GM18499 (cell line): ENCODE results near the gene LCOR.
"Not testable (repeated sequence)": the region's sequence is repeated elsewhere in the genome, so short reads cannot be mapped to it uniquely, and the experiment has no call there.

Experiments used
- ATAC-seq: cut with Tn5 transposase; IDR thresholded peaks from one replicate; pipeline ENCODE4 v1.9.1; 2021; ENCODE audit warnings: moderate number of reproducible peaks; ENCODE audit not compliant: insufficient read depth, unreplicated experiment

Gene LCOR

DNA sequence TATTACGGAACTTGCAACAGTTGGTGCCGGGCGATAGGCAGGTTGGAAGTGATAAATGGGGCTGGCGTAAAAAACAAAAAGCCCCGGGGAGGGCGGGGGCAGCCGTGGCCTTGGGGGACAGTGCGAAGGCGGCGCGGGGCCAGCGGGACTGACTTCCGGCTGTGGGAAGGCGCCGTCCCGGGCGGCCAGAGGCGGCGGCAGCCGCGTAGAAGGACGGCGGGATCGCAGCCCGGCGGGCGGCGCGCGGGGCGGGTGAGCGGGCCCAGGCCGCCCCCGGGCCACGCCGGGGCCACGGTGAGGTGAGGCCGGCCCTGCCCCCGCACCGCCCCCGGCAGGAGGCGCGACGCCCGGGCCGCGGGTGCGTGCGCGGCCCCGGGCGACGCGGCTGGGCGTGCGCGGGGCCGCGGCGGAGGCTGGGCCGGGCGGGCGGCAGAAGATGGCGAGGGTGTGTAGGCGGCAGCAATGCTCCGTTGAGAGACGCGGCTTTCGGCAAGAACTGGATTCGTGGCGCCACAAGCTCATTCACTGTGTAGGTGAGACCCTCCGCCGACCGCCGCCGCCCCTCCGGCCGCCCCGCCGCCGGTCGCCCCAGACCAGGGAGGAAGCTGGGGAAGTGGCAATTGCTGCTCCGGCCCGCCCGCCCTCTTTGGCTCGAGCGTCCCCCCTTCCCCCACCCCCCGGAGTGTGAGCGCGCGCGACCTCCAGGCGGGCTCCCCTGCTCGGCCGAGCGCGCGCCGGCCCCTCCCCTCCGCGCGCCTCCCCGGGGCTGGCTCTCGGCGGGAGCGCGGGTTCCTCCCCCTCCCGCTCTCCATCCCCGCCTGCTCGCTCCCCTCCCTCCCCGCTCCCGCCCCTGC is at the start of gene LCOR:
TSS of gene LCOR (plus strand) at position 432 of the 854 bp plus-strand sequence. CDS start 116,760 bp downstream, outside the sequence.
- ATAC-seq = no peak

DNA sequence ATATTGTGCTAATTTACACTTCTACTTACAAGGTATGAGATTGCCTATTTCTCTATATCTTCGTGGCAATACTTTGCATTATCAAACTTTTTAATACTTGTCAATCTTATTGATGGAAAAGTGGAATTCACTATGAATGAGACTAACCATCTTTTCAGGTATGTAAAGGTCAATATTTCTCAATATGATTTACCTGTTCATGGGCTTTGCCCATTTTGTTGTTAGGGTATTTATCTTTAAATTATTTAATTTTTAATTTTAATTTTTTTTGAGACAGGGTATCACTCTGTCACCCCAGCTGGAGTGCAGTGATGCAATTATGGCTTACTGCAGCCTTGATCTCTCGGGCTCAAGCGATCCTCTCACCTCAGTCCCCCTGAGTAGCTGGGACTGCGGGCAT is 47.8 kb upstream of the LCOR start:
- ATAC-seq = no peak

DNA sequence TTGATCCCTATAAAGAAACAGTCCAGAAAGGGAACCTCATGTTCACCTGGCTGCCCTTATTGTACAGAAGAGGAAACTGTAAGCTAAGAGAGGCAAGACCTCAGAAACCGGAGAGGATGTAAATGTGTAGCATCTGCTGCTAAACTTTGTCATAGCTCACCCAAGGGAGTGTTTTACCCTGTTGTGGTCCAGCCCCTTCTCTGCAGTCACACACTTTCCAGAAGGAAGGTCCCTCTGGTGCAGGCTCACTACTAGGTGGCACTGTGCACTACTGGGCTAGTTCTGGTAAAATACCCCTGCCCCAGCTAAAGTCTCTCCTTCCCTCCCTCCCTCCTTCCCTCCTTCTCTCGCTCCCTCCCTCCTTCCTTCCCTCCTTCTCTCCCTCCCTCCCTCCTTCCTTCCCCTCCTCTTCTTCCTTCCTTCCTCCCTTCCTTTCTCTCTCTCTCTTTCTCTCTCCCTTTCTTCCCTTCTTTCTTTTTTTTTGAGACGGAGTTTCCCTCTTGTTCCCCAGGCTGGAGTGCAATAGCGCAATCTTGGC is 42.5 kb upstream of the LCOR start:
- peak; percentile 90 for ATAC-seq

DNA sequence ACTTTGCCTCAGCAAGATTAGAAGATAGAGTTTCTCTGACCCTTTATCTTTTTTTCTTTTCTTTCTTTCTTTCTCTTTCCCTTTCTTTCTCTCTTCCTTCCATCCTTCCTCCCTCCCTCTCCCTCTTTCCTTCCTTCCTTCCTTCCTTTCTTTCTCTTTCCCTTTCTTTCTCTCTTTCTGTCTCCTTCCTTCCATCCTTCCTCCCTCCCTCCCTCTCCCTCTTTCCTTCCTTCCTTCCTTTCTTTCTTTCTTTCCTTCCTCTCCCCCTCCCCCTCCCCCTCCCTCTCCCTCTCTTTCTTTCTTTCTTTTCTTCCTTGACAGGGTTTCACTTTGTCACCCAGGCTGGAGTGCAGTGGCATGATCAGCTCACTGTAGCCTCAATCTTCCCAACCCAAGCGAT is 40.2 kb upstream of the LCOR start:
- no peak for ATAC-seq

DNA sequence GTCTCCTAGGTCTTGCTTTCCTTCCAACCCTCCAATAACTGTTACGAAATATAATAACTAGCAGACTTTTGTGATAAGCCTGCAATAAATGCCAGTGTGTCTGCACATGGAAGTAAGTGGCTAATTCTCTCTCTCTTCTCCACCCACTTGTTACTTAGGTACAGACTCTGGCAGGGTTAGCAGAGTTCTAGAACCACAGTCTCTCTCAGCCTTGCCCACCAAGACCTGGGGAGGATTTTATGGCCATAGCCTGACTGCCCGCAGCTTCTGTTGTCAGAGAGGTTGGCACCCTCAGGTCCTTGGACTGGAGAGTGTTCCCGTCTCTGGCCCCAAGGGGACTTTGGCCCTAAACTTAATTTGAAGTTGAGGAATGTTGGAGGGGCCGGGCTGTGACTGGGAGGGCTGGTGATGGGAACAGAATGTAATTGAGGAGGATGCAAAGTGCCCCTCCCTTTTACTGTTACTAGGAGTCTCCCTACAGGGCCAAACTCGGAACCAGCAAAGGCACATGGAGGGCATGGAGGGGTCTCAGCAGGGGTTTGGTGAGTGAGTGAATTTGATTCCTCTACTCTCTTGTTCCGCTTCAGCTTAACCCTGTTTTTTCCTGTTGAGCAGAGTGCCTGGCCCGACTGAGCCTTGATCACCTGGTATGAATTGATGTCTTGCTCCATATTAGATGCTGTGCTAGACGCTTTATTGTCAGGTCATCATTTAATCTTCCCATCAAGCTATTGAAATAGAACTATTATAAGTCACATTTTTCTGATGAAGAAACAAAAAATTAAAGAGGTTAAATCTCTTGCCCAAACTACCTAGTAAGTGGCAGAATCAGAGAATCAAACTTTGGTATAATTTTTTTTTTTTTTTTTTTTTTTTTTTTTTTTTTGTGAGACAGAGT is 37.0 kb upstream of the LCOR start:
- no peak for ATAC-seq

DNA sequence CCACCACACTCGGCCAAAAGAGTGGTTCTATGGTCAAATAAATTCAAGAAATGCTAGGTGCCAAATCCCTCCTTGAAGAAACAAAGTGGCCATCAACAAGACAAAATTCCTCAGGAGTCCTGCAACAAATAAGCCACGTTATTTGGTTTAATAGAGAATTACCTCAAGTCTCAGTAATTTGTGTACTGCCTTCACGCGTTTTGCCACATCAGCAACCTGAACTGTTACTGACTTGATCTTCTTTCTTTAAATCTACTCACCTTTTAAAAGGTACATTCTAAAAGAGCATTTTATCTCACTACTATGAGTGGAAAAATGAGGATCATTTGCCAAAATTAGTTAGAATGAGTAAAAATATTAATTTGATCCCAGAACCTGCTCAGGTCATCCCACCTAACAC is 34.6 kb upstream of the LCOR start:
- ATAC-seq = no peak

DNA sequence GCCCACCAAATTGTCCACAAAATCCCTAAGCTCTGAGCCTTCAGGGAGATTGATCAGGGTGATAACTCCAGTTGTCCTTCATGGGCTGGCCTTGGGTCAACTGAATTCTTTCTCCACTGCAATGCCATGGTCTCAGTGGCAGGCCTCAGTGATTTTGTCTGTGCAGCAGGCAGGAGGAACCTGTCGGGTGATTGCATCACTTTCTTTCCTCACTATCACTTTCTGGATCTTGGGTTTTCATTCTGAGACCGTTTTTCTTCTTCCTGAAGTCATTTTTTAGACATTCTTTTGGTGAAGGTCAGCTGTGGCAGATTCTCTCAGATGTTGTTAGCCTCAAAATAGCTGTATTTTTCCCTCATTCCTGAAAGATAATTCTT is 28.8 kb upstream of the LCOR start:
- no peak for ATAC-seq

DNA sequence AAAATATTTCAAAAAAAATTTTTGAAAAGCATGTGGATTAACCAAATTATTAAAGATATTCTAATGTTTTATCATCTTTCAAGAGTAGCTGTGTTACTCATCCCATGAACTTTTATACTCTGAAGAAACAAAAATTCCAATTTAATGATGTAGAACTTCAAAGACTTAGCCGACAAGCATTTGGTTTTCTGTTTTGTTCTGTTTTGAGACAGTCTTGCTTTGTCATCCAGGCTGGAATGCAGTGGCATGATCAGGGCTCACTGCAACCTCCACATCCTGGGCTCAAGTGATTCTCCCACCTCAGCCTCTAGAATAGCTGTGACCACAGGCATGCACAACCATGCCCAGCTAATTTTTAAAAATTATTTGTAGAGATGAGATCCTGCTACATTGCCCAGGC is 17.8 kb upstream of the LCOR start:
- no peak for ATAC-seq

DNA sequence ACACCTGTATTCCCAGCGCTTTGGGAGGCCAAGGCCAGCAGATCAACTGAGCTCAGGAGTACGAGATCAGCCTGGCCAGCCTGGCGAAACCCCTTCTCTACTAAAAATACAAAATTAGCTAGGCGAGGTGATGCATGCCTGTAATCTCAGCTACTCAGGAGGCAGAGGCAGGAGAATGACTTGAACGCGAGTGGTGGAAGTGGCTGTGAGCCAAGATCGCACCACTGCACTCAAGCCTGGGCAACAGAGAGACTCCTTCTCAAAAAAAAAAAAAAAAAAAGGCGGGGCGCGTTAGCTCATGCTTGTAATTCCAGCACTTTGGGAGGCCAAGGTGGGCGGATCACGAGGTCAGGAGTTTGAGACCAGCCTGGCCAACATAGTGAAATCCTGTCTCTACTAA is 13.1 kb upstream of the LCOR start:
- not testable (repeated sequence) for ATAC-seq

DNA sequence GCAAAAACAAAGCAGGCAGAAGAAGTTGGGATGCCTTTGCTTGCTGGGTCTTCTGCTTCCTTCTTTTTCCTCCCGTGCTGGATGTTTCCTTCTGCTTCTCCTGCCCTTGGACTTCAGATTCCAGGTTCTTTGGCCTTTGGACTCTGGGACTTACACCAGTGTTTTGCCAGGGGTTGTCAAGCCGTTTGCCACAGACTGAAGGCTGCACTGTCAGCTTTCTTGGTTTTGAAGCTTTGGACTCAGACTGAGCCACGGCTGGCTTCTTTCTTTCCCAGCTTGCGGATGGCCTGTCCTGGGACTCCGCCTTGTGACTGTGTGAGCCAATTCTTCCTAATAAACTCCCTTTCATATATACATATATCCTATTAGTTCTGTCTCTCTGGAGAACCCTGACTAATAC is 11.3 kb upstream of the LCOR start:
- ATAC-seq = no peak

DNA sequence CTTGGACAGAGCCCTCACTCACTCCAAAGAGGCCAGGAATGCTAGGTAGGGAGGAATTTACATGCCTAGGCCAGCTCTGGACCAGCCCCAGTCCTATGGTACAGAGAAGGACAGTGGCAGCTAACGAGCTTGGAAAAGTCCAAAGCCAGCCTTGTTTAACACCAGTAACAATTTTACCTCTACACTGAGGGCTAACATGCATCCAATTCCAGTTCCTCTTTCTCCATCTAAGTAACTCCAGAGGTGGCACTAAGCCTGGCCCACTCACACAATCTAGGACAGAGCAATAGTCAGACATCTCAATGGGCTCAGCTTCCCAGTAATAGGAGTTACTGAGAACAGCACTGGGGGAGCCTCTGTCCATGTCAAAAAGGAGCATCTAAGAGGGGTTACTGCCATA is 5.7 kb upstream of the LCOR start:
- ATAC-seq = no peak

DNA sequence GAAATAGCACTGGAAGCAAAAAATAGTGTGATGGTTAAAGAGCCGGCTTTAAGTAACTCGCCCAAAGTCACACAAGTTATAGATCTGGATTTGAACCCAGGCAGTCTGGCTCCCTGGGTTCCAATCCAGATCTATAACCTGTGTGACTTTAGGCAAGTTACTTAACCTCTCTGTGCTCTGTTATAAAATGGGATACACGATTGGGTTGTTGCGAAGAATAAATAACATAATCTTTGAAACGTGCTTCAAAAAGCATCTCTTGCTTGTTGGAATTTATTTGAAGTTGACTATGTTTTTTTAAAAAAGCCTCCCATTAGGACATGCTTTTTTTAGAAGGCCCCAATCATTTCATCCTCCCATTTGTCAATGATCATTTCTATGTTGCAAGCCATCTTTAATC is 3.5 kb upstream of the LCOR start:
- ATAC-seq = no peak

DNA sequence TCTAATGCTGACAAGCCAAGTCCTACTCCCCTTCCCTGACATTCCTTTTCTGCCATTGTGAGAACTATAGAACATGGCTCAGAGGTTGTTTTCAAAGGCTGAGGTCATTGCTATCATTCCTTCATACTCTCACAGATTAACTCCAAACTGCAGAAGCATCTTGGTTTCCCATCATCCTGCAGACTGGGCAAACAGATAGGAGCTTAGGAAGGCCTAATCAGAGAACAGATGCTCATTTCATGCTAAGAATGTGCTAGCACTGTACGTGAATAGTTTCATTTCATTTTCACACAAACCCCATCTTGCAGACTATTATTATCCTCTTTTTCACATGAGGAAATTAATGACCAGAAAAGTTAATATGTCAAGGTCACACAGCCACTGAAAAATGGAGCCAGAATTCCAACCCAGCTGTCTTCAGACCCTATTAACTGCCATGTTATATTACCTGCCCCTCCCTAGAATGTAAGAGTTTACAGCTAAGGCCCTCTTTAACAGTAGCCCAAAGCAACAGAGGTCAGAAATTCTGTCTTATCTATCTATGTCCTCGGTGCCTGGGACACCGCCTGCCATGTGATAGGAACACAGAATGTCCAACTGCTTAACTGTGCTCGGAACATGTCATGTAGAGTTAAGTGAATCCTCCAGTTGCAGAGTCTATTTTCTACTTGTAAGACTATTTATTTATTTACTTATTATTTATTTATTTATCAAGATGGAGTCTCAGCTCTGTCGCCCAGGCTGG is 2.9 kb upstream of the LCOR start:
- ATAC-seq = no peak

DNA sequence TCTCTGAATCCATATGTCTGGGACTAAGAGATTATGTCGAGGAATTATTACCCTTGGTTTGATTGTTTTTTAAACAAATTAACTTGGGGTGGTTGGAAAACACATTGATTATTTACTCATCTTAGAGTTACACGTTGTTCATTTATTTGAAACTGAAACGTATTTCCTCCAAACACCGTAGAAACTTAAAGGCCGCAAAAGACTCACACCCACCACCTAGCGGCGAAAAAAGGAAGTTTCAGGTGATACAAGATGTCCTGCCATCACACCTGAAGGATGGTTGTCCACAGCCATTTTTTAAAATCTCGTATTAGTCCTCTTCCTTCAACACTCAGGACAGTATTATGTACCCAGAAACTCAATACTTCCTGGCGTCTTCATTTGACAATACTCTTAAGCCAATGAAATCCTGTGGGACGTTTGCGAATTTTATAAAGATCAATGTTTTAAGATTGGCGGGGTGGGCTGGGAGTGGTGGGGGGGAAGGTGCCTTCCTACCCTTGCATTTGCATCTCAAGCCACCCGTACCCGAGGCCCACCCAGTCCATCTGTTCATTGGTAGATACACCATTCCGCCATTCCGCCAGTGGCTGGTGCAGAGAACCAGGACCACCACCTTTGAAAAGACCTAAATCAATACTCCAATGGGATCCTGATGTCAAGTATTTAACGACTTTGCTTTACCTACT is 1.4 kb upstream of the LCOR start:
- ATAC-seq = no peak

DNA sequence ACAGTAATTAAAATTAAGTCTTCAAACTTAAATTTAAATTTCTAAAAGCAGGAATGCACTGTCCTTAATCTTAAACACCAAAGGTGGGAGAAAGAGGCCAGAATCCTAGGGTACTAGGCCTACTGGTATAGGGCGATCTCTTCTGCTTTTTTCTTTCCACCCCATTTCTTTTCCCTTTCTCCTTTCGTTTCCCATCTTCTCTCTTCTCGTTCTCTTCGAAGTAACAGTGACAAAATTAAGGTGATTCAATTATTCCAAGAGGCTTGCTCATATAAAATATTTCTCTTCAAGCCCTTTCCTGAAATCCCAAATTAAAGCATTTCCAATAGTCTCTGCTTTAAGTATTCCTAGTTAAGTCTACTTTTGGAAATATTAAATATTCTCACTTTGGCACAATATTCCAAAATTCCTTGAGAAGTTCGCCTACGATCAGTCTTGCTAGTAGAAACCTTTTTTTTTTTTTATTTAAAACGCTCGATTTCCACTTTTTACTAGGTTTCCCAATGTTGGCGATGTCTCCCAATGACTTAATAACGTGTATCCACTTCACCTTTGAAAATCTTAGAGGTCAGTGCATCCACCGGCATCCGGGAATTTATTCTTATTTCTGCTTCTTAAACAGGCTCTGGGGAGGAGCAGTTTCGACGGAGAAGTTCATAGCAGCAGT is 765 bp upstream of the LCOR start:
- ATAC-seq = no peak

DNA sequence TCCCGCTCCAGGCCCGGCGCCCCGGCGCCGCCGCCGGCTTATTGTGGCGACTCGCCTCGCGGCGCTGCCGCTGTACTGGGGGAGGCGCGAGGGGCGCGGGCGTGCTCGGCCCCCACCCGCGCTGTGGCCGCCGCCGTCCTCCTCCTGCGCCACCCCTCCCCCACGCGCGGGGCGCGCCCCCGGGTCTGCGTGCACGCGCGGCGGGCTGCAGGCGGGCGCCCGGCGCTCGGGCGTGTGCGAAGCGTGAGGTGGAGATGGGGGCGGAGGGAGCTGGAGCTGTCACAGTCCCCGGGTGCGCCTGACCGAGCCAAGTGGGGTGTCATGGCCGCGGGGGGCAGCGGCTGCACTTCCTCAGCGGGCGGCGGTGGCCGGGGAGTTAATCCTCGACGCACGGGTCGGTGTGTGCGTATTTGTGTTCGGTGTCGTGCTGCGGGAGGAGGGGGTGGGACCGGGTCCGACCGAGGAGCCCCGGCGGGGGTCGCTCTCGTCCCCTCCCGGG is 672 bp downstream of the LCOR start:
- no peak for ATAC-seq

DNA sequence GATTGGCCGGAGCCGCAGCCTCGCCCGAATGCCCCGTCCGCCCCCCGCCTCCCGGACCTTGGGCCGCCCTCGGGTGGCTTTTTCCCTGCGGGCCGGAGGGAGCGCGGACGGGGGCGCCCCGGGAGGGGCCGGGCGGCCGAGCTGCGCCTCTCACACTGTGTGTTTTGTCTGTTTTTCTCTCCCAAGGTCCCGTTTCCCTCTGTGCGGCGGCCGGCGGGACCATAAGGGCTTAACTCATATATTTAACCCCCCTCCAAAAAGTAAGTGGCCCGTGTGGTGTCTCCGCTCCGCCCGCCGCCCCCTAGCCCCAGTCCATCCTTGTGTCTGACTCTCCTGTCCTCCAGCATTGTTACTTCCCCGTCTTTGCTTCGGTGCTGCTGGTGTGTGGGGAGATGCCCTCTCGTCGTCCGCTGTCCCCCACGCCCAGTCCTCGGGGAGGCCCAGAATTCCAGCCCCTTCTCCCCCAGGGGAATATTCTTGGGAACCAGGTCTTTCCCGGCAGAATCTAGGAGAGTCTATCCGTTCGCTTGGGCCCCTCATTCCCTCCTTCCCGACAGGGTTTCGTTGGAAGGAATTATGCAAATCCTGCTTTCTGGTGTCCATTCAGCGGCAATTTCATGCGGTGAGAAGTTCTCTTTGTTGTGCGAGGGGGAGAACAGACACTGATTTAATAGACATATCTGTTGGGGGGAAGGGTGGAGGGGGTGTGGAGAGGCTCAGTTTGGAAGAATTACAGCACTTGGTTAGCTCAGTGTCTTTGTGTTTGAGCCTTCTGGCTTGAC is 1.3 kb downstream of the LCOR start:
- no peak for ATAC-seq

DNA sequence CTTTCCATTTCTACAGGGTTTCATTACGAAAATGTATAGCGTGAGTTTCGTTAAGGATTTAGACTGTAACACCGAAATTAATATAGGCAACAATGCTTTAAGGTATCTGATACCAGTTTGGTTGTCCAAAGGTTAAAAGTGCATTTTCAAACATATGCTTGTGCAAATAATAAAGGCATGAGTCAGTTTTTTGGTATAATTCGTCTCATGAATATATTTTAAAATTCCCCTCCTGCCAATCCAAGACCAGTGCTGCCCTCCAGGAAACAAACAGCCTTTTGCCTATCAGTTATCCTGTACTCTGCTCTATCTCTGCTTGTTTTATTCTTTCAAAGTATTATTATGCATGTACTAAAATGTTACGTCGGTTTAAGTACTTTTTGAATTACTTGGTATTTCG is 2.0 kb downstream of the LCOR start:
- no peak for ATAC-seq
